GM21390 (cell line): ENCODE measurements around the gene ZNF480.
"Not testable (repeated sequence)": the region's sequence is repeated elsewhere in the genome, so short reads cannot be mapped to it uniquely, and the experiment has no call there.

Experiments used
- ATAC-seq: cut with Tn5 transposase; IDR thresholded peaks from one replicate; pipeline ENCODE4 v1.9.1; 2021; ENCODE audit not compliant: unreplicated experiment

The ZNF480 gene

GRCh38 chr19:52336791-52337381 lies 39.9 kb downstream of the ZNF480 start:
- ATAC-seq: no peak

- not testable (repeated sequence) for ATAC-seq
Measured at GRCh38 chr19:52339022-52339421, 42.1 kb downstream of the ZNF480 start.

DNA sequence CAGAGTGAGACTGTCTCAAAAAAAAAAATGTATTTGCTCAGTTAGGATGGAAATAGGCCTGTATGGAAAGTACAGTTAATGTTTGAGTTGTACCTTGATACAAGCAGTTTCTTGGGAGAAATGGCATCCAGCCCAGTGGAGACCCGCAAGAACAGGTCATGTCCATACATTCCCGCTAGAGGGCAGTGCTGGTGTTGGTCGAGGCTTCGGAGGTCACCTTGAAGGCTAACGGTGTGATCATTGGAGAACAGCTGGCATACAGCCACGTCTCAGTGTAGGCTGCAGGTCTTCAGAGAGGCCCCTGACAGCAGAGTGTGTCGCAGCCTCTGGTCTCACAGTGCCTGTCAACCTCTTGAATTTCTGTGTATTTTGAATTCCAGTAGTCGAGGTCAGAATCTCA lies 46.6 kb downstream of the ZNF480 start:
- ATAC-seq: no peak

- no peak for ATAC-seq
Measured at GRCh38 chr19:52345162-52345561, 48.2 kb downstream of the ZNF480 start.

DNA sequence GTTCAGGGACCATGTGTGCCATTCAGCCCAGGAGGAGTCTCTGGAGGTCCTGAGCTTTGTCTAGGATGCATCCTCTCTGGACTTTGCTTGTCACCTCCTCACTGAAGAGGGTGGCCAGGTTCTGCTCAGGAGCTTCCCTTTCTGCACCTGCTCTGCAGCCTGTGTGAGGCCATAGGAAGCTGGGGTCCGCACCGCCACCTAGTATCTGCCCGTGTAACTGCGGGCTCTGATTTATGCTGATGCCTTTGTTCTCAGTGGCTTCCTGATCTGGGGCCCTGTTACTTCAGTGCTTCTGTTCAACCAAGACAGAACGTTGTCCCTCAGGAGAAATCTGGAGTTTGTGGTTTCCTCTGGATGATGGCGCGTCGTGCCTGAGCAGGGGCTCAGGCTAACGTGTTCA lies 54.5 kb downstream of the ZNF480 start:
- no peak for ATAC-seq

DNA sequence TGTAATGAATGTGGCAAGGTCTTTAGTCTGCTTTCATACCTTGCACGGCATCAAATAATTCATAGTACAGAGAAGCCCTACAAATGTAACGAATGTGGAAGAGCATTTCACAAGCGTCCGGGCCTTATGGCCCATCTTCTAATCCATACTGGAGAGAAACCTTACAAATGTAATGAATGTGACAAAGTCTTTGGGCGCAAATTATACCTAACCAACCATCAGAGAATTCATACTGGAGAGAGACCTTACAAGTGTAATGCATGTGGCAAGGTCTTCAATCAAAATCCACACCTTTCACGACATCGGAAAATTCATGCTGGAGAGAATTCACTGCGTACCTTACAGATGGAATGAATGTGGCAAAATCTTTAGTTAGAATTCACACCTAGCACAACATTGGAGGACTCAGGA lies 69.5 kb downstream of the ZNF480 start:
- ATAC-seq: no peak

DNA sequence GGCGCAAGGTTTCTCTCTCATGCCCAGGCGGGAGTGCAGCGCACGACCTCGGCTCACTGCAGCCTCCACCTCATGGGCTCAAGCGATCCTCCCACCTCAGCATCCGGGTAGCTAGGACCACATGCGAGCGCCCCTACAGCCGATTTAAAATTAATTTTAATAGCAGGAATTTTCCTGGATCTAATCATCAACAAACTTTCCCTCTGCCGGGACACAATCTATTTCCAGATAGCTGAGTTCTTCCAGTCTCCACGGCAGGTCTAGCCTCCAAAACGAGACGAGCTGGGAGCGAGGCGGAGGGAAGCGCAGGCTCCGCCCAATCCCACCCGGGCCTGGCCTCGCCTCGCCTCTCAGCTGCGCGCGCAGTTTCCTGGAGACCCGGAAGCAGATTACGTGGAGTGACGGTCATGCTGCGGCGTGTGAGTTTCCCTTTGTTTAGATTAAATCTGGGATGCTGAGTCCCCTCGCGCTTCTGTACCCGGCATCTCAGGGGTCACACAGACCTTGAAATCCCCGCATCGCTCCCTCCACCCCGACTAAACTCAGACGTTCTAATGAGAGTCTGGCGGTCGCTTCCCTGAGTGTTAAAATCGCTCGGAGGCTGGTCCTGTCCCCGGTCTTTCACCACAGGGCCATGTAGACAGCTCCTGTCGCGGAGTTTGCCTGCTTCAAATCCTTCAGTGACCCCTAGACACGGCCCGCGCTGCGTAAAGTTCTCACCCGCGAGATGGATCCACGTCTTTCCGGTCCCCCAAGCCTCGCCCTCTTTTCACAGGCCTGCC lies 72.8 kb downstream of the ZNF480 start, which contains the start of gene ZNF880:
Gene ZNF880, plus strand, starts transcription at position 365 of the 782 bp plus-strand sequence. Its CDS starts 43 bp downstream, at position 408.
- ATAC-seq: no peak

GRCh38 chr19:52370341-52370710 lies 73.4 kb downstream of the ZNF480 start:
- ATAC-seq: no peak
